ENCODE results near the gene GUCA1A.

The GUCA1A gene

DNA sequence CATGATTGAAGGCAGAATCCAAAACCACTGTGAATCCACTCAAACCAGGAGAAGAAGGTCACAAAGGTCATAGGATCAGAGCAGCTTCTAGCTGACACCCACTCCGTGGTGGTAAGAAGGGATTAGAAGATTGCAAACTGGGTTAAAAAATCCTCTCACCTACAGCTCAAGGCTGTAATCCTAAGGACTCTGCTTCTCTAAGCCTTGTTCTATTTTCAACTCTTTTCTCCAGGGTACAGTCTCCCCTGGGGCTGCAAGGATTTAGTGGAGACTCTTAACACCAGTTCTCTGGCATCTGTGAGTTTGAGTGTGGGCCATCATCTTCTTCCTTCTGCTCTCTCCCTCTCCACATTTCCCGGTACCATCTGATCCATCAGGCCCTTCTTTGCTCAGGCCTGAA lies at the start of gene GUCA1A:
TSS of gene GUCA1A (plus strand) at position 264 of the 400 bp plus-strand sequence. CDS start 250 bp downstream, outside the sequence.
- no peak for DNase-seq

GRCh38 chr6:42123379-42124103 lies 49.6 kb upstream of the GUCA1A start:
- DNase-seq = no peak

DNA sequence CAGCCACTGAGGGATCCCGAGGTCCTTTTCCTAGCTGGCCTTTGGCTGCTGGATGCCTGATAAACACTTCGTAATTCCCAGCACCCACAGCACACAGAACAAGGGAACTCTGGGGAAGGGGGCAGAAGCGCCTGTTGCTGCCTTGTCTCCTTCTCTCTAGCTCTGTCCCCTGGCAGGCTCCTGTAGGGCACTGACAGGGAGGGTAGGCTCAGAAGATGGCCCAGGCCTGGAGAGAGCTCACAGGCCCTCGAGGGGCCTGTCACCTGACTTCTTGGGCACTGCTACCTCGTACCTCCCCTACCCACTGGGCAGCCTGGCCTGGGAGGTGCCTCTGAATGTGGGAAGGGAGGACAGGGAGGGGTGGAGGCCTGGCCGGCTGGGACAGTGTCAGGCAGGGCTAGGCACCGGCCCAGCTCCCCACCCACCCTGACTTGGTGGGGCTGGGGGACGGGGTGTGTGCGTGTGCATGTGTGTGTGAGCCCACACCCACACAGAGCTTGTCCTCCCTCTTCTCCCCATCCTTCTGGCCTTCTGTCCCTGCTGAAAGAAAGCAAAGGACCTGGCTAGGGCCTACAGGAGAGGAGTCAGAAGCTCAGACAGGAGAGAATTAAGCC lies 48.8 kb upstream of the GUCA1A start:
- DNase-seq = no peak

DNA sequence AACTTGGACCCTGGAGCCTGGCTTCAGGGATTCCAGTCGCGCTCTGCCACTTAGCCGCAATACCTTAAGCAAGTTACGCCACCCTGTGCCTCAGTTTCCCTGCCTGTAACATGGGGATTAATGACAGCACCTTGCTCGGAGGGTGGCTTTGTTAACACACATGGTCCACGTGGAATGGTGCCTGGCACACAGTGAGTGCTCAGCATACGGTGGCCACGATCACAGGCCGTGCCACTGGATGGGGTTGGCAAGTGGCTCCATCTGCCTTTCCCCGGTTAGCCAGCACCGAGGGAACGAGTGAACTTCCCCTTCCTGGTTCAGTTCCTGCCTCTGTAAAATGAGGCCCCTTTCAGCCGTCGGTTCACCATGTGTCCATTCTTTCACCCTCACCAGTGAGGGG lies 47.9 kb upstream of the GUCA1A start:
- DNase-seq = no peak

DNA sequence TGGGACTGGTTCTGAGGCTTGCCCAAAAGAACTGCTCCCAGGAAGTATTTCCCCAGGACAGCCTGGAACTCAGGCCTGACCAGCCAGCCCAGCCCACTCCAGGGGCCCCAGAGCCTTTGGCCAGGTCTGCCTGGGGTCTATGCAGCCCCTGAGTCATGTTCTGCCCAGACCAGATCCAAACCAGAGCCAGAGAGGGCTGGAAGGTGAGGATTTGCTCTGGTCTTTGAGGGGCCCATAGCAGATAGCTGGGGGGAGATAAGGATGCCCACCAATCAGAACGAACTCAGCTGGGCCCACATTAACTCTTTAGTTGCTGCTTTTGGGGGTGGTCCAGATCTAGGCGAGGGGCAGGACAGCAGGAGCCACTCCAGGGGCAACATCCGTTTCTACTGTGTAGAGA lies 47.5 kb upstream of the GUCA1A start:
- DNase-seq = no peak

GRCh38 chr6:42128460-42129359 lies 44.5 kb upstream of the GUCA1A start:
- DNase-seq = no peak

GRCh38 chr6:42129360-42129676 lies 43.8 kb upstream of the GUCA1A start:
- no peak for DNase-seq

DNA sequence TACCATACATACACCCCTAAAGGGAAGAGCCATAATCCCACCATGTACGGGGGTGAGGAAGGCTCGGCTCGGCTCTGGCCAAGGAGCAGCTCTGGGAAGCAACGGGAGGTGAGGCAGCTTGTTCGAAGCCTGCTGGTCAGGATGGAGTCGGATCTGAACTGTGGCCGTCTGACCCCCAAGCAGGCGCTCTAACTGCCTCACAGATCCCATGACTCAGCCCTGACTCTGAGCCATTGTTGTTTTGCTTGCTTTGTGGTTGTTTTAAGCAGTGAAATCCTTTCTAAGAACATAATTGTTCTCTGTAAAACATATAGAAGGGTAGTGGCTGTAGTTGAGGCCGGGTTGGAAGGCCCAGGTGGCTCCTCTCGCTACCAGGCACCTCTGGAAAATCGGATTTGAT lies 41.6 kb upstream of the GUCA1A start:
- DNase-seq = no peak

- DNase-seq = no peak
These were observed 39.2 kb upstream of the GUCA1A start for GRCh38 chr6:42133926-42134325.

DNA sequence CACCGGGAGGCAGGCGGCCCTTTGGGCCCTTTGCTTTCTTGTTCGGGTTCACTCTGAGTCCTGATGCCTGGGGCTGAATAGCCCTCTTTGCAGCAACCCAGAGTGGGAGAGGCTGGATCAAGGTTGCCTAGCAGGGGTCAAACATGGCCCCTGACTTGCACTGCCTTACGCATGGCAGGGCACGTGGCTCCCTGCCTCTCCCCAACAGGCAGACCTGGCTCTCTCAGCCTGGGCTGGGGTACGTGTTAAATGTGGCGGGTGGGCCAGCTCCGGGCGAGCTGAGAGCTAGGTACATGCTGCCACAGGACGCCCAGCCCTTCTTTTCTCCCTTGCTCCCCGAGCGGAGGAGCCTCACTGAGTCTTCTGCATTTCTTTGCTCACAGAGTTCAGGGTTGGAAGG lies 38.0 kb upstream of the GUCA1A start:
- no peak for DNase-seq

DNA sequence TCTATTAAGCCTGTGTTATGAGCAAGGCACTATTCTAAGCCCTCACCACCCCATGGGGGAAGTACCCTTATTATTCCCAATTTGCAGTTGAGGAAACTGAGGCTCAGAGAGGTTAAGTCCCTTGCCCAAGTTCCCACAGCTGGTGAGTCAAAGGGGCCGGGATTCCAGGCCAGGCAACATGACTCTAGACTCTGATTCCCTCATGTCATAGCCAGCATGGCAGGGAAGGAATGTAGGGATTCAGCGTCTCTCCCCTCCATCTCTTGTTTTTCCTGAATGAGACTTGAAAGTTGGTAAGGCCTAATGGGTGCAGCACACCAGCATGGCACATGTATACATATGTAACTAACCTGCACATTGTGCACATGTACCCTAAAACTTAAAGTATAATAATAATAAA lies 37.4 kb upstream of the GUCA1A start:
- no peak for DNase-seq

DNA sequence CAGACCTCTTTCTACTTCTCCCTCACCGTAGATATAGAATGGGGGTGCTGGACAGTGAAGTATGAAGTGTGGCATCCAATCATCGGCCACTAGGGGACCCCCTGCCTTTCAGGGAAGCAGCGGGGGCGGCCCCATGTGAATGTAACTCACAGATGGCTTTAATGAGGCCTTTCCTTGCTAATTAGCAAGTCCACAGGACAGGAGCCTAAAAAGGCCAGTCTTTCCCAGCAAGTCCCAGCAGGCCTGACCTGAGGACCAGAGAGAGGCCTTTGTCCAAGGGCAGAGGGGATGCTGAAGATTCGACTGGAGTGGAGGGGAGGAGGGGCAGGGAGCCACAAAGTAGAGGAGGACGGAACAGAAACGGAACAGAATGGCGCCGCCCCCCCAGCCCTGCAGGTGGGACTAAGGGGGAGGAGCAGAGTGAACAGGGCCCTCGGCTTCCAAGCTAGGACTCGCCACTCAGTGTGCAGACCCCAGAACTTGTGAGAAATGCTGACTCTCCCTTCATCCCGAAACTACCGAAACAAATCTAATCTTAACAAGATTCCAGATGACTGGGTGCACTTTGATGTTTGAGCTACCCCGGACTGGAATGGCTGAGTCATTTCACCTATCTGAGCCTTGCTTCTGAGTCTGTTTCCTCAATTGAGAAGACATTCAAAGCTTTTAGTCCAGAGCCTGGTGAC lies 36.5 kb upstream of the GUCA1A start:
- DNase-seq = no peak

DNA sequence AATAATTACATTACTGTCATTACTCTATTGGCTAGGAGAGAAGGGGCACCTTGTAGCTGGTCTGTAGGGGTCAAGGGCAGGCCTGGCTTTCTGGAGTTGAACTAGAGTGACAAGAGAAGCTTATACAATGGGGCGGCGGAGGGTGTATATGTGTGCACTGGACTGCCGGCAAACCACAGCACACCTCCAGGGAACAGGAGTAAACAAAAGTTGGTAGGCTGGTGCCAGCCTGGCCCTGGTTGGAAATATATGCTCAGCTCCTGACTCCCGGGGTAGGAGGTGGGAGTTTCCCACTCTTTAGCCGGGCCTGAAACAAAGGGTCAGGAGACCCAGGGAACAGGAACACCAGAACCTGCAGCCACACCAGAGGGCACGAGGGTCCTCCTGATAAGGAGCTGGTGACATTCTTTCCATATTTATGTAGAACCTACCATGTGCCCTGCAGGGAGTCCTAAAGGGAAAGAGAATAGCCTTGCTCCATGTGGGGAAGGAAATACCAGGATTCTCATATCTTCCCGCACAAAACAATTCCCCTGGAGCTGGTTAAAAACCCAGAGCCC lies 35.9 kb upstream of the GUCA1A start:
- DNase-seq = no peak

DNA sequence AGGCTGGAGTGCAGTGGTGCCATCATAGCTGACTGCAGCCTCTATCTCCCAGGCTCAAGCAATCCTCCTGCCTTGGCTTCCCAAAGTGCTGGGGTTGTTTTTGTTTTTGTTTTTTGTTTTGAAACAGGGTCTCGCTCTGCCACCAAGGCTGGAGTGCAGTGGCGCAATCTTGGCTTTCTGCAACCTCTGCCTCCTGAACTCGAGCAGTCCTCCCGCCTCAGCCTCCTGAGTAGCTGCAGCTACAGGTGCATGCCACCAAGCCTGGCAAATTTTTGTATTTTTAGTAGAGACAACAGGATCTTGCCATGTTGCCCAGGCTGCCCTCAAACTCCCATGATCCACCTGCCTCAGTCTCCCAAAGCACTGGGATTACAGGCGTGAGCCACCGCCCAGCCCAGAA lies 35.0 kb upstream of the GUCA1A start:
- DNase-seq = no peak

DNA sequence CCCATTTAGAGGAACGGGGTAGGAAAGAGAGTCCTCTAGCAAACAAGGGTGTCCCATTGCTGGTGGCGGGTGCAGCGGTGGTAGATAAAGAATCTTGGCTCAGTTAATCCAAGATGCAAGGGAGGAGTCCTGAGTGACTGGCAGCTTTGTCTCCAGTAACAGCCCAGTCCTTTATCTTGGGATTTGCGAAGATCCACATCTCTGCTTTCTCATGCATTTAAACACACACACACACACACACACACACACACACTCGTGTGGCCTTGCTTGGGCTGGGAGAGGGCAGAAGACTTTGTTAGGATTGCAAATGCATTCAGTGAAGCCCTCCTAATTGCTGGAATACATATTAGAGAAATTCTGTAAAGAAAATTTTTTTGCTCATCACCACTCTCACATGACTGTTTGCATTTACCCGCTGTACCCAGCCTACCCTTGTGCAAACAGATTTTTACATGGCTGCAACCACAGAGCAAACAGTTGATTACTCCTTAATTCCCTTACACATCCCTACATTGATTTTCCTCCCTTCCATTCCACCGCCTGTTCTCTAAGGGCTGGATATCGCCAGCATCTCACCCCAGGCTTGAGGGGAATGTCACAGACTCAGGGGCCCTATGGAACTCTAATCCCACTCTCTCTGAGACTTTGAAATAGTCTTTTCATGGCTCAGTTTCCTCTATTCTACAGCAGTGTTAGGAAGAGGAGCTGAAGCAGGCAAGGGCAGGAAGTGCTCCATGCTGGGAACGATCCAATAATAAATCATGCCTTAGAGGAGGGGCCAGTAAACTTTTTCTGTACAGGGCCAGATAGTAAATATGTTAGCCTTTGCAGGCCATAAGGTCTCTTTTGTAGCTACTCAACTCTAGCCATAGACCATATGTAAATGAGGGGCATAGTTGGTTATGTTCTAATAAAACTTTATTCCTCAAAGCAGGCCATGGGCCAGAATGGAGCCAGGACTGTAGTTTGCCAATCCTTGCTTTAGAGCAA lies 34.2 kb upstream of the GUCA1A start:
- peak; percentile 55 for DNase-seq

DNA sequence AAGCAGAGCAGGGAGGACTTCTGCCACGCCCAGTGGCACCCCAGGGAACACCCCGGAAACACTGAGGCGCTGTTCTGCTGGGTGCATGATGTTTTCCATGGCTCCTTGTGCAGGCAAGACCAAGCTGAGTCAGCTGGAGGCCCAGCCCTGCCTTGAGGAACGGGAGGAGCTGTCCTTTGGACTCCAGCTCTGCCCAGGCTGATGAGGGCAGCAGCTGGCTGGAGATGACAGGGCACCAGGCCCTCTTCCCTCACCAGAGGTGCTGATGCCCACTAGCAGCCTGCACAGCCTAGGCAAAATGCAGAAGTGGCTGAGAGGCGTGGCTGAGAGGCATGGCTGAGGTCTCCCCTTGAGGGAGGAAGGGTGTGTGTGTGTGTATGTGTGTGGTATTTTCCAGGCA lies 33.1 kb upstream of the GUCA1A start:
- DNase-seq = no peak

DNA sequence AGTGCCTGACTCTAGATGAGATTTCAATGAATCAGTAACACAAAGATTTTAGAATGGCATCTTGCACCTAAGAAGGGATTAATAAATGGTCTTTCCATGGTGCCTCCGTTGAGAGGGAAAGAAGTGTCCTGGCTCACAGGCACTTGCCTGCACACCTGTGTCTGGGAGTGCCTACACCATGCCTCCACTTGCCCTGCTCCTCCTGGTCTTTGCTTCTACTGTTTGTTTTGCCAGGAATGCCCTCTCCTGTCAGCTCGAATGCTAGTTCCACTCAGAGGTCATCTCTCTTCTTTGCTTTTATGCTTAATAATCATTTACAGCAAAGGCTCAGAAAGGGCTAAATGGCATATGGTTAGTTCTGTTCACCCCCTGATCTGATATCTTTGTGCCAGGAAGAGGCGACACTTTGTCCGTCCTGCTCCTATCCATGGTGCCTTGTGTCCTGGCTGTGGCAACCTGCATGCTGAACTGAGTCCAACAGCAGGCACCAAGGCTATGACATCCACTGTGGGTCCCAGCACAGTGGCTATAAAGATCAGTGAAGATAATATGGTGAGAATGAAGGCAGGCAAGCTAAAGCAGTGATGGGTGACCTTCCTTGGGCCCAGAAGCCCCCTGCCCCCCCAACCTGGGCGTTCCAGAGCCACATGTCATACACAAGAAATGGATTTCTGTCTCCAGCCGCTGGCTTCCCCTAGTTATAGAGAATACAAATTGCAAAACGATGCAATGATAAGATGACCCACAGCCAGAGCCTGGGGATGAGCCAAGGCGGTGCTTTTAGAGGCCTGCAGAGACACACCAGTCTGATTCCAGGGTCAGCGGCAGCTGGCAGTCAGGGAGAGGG lies 32.2 kb upstream of the GUCA1A start:
- DNase-seq = no peak

DNA sequence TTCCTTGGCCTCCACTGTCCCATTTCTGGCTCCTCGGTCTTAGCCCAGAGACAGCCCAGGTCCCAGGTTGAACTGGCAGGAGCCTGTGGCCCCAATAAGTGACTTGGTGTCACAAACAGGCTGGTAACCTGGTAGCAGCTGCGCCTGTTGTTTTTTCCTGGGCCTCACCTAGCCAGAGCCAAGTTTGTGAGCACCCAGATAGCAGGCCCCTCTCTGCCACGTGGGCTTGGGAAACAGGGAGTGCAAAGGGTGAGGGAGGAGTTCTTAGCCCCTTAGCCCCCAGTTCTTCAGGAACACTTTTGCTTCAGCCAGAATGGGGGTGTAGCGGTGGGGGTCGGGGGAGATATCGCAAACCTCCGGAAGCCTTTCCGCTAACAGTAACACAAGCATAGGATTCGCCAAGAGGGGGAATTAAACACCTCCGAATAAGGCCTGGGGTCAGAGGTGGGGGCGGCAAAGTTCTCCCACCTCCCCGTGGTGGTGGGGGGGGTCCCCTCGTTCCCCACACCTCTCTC lies 31.5 kb upstream of the GUCA1A start:
- no peak for DNase-seq

DNA sequence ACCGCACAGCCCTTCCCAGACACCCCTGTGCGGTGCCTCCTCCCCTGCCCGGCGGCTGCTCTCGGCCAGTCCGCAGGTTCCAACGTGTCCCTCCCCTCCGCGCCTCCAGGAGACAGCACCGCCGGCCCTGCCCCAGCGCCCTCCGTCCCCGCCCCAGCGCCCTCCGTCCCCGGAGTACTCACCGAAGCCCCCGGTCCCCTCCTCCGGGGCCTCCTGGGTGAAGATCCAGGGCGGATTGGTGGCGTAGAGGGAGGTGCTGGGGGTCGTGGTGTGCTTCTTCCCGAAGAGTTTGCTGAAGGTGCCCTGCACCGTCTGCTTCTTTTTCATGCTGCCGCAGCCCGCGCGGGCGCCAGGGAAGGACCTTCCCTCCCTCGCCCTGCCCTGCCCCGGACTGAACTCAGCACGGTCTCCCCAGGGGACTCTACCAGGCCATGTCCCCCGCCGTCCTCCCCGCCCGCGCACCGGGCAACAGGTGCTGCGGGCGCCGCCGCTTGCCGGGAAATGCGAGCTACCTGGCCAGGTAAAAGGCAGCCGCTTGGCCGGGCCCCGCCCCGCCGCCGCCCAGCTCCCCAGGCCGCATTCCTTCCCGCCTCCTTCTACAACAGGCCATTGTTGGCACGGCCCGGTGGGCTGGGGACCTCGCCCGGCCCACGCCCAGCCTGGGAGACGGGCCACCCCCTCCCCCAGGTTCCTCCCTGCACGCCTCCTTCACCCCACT lies 30.9 kb upstream of the GUCA1A start, which contains the start of gene C6orf132:
TSS of gene C6orf132 (minus strand) at position 503 of the 718 bp plus-strand sequence. CDS start at position 327, 176 bp downstream.
- DNase-seq = no peak

GRCh38 chr6:42147138-42147562 lies 26.0 kb upstream of the GUCA1A start:
- no peak for DNase-seq

Measured in NCI-H2029 treated with DMSO at 0.1 percent for 48 hours (cell line).